ENCODE results near the gene CDKL2.
"Not testable (repeated sequence)": the region's sequence is repeated elsewhere in the genome, so short reads cannot be mapped to it uniquely, and the experiment has no call there.

The CDKL2 gene

GRCh38 chr4:75552452-75552851 is 77.9 kb downstream of the CDKL2 start:
- DNase-seq (ENCODE audit: low read depth), result no peak

DNA sequence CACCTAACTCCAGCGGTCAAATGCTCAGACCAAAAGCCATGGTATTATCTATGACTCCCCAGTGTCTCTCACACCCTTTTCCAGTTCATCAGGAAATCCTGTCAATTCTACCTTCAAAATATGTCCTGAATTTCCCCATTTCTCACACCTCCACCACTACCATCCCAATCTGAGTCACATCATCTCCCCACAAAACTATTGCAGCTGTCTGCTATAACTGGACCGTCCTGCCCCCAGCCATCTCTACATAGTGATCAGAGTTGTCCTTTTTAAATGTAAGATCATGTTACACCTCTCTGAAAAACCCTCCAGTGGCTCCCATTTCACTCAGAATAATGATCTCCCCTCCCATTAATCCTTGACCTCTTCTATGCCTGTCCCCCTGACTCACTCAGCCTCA is 81.3 kb downstream of the CDKL2 start:
- DNase-seq (ENCODE audit: low read depth), result no peak

DNA sequence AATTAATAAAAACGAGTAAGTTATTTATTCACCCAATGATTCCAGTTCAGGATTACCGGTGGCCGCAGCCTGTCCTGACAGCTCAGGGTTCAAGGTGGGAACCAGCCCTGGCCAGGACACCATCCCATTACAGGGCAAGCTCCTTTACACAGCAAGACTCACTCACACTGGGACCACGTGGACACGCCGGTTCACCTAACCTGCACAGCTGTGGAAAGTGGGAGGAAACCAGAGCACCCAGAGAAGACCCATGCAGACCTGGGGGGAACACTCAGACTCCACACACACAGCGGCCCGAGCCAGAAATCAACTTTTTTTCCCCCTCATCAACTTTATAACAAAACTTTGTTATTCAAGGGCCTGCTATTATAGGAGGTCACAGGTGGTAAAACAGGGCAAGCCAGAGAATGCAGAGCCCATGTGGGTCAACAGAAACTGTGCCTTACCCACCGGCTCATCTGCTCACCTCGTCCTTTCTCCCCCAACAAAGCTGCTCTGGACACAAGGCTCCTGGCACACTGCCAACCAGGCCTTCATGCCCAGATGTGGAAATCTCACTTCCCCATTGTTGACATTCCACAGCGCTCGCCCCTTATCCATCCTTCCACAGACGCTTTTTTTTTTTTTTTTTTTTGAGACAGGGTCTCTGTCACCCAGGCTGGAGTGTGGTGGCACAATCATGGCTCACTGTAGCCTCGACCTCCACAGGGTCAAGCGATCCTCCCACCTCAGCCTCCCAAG is 82.5 kb downstream of the CDKL2 start:
- DNase-seq (ENCODE audit: low read depth), result no peak

- peak; percentile 29 for DNase-seq (ENCODE audit: low read depth)
Observed at GRCh38 chr4:75545526-75545925, 84.8 kb downstream of the CDKL2 start.

GRCh38 chr4:75544870-75545269 is 85.5 kb downstream of the CDKL2 start:
- no peak for DNase-seq (ENCODE audit: low read depth)

DNA sequence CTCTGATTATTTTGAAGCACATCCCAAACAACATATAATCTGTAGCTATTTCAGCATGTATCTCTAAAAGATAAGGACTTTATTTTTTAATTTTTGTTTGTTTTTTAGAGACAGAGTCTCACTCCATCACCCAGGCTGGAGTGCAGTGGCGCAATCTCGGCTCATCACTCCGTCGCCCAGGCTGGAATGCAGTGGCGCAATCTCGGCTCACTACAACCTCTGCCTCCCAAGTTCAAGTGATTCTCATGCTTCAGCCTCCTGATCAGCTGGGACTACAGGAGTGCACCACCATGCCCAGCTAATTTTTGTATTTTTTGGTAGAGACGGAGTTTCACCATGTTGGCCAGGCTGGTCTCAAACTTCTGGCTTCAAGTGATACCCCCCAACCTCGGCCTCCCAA is 86.1 kb downstream of the CDKL2 start:
- DNase-seq (ENCODE audit: low read depth), result not testable (repeated sequence)

DNA sequence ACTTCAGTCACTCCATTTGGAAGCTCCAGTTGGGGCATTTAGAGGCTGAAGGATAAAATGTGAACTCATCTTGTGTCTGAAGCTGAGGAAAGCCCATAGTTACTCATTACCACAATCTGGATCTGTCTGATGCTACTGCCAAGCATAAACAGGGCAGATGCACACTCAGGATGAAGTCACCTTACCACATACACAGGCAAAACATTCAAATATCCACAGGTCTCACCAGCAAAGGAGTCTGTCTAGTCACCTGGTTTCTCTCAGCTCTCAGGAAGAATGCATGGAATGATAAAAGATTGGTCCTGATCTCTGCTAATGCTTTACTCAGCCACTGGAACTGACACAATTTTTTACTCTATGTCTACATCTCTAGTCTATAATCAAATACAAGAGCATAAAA is 87.5 kb downstream of the CDKL2 start:
- peak; percentile 56 for DNase-seq (ENCODE audit: low read depth)

GRCh38 chr4:75537308-75537707 is 93.0 kb downstream of the CDKL2 start:
- not testable (repeated sequence) for DNase-seq (ENCODE audit: low read depth)

DNA sequence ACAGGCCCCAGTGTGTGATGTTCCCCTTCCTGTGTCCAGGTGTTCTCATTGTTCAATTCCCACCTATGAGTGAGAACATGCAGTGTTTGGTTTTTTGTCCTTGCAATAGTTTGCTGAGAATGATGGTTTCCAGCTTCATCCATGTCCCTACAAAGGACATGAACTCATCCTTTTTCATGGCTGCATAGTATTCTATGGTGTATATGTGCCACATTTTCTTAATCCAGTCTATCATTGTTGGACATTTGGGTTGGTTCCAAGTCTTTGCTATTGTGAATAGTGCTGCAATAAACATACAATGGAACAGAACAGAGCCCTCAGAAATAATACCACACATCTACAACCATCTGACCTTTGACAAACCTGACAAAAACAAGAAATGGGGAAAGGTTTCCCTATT is 96.4 kb downstream of the CDKL2 start:
- not testable (repeated sequence) for DNase-seq (ENCODE audit: low read depth)

- not testable (repeated sequence) for DNase-seq (ENCODE audit: low read depth)
Observed at GRCh38 chr4:75533339-75533887, 96.9 kb downstream of the CDKL2 start.

DNA sequence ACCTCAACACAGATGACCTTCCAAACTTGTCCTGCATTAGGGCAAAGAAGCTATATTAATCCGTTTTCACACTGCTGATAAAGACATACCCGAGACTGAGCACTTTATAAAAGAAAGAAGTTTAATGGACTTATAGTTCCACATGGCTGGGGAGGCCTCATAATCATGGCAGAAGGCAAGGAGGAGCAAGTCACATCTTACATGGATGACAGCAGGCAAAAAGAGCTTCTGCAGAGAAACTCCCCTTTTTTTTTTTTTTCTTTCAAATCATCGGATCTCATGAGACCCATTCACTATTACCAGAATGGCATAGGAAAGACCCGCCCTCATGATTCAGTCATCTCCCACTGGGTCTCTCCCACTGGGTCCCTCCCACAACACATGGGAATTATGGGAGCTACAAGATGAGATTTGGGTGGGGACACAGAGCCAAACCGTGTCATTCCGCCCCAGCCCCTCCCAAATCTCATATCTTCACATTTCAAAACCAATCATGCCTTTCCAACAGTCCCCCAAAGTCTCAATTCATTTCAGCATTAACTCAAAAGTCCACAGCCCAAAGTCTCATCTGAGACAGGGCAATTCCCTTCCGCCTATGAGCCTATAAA is 98.7 kb downstream of the CDKL2 start:
- not testable (repeated sequence) for DNase-seq (ENCODE audit: low read depth)

GRCh38 chr4:75530556-75531322 is 99.6 kb downstream of the CDKL2 start:
- DNase-seq (ENCODE audit: low read depth), result no peak

Measured in GM04503 (cell line).